Body of pancreas (tissue), 4 donors: ENCODE data around the gene KIR2DL4. TPM values are rescaled to one million over a fixed set of nuclear protein-coding genes. Genes with fewer than 3 reads are reported as not detected.
"Not testable (repeated sequence)": the region's sequence is repeated elsewhere in the genome, so short reads cannot be mapped to it uniquely, and the experiment has no call there.

ENCODE experiments used
- ATAC-seq: fragments of 150-250 bp; one replicate; pipeline ENCODE4 v1.9.1; 2016
- DNase-seq, 4 donors: peaks; one replicate each; pipeline ENCODE4 v3.0.0-alpha.2; 2019
- H3K27ac ChIP-seq, 4 donors: fragments of 200-600 bp; sonication (generic); 1 replicate in 3 of 4; 2 replicates in 1 of 4; pipeline versions ENCODE4 v1.5.1 to v1.6.1; 2016 to 2019; ENCODE audit warnings: mild to moderate bottlenecking in 1 of 4, mixed read lengths in 1 of 4, moderate library complexity in 1 of 4
- H3K27me3 ChIP-seq, 2 donors: fragments of 200-600 bp; sonication (generic); one replicate each; pipeline ENCODE4 v1.6.0; 2016; ENCODE audit warnings: mild to moderate bottlenecking in 1 of 2
- H3K36me3 ChIP-seq, 2 donors: fragments of 200-600 bp; sonication (generic); replicated peaks in 1 of 2; 2 replicates each; pipeline ENCODE4 v1.5.1; 2016; ENCODE audit warnings: low read depth in 2 of 2; ENCODE audit not compliant: insufficient read depth in 1 of 2
- H3K4me1 ChIP-seq: fragments of 200-600 bp; sonication (generic); one replicate; pipeline ENCODE4 v1.6.0; 2016
- H3K4me3 ChIP-seq, 2 donors: fragments of 200-600 bp; sonication (generic); 1 replicate in 1 of 2; 2 replicates in 1 of 2; pipeline ENCODE4 v1.5.1; 2016 to 2019
- H3K9me3 ChIP-seq, 3 donors: fragments of 200-600 bp; sonication (generic); 1 replicate in 2 of 3; 2 replicates in 1 of 3; pipeline ENCODE4 v1.5.1; 2016
- CTCF ChIP-seq, 7 experiments: fragments of 450-650 bp in 4 of 7; fragments of 200-600 bp in 3 of 7; sonication (generic) in 3 of 7; IDR thresholded peaks; one replicate each; pipeline ENCODE4 v1.5.1; 2016 to 2019; ENCODE audit warnings: antibody characterized with exemption in 7 of 7
- POLR2A ChIP-seq, 3 donors: fragments of 450-650 bp; IDR thresholded peaks; one replicate each; pipeline ENCODE4 v1.6.1; 2016; ENCODE audit warnings: antibody characterized with exemption in 3 of 3, mild to moderate bottlenecking in 2 of 3
- WGBS, 2 donors: methylation state at CpG; one replicate each; pipeline ENCODE4 v1.1.5; 2017; 5-methylcytosine and 5-hydroxymethylcytosine counted together
- intact Hi-C: fragments of 100-400 bp; cut with DNase I; formaldehyde crosslinking; loops from one replicate; pipeline ENCODE4 v1.15.1; 2023
- total RNA-seq, 2 donors: library from RNA; depleted of rRNA; stranded (reverse); fragments of >200 nt; gene quantifications; one replicate each; pipeline ENCODE4 v1.1.0, GENCODE V29; 2016

The KIR2DL4 gene
- total RNA-seq, 2 donors from 2014 or later = not detected

DNA sequence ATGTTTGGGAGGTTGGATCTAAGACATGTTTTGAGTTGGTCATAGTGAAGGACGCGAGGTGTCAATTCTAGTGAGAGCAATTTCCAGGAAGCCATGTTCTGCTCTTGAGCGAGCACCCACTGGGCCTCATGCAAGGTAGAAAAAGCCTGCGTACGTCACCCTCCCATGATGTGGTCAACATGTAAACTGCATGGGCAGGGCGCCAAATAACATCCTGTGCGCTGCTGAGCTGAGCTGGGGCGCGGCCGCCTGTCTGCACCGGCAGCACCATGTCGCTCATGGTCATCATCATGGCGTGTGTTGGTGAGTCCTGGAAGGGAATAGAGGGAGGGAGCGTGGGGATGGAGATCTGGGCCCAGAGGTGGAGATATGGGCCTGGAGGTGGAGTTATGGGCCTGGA, 29.1 kb downstream of the KIR2DL4 start, which contains the start of gene KIR2DS4:
Gene KIR2DS4 (plus strand): TSS at position 181 of the 400 bp plus-strand sequence.
- H3K36me3 ChIP-seq, H3K4me1 ChIP-seq, intact Hi-C loops, DNase-seq, H3K27me3 ChIP-seq, H3K4me3 ChIP-seq, ATAC-seq, H3K27ac ChIP-seq, H3K9me3 ChIP-seq: not testable (repeated sequence)
- WGBS, 2 donors = 79 to 84% methylated on average over 10 to 11 of the region's 14 CpGs

GRCh38 chr19:54835126-54835525, 31.7 kb downstream of the KIR2DL4 start:
- H3K4me3 ChIP-seq, H3K9me3 ChIP-seq, ATAC-seq, intact Hi-C loops, H3K27me3 ChIP-seq, H3K27ac ChIP-seq, H3K4me1 ChIP-seq, H3K36me3 ChIP-seq, DNase-seq: not testable (repeated sequence)
- WGBS, 2 donors = 54% methylated on average over 5 of the region's 5 CpGs; no CpG with 5 or more reads in 1 of the 2 donors

GRCh38 chr19:54837522-54837921, 34.1 kb downstream of the KIR2DL4 start:
- intact Hi-C loops, ATAC-seq: not testable (repeated sequence)
- 20 to 38% methylated on average over 1 to 2 of the region's 2 CpGs for WGBS, 2 donors

GRCh38 chr19:54843171-54843570, 39.8 kb downstream of the KIR2DL4 start:
- H3K27ac ChIP-seq, DNase-seq, H3K9me3 ChIP-seq, H3K27me3 ChIP-seq, intact Hi-C loops, H3K4me1 ChIP-seq, H3K36me3 ChIP-seq, H3K4me3 ChIP-seq, ATAC-seq: not testable (repeated sequence)
- WGBS, 2 donors = 49 to 54% methylated on average over 8 of the region's 8 CpGs

More at GRCh38 chr19:54837522-54837921, 34.1 kb downstream of the KIR2DL4 start:
- not testable (repeated sequence) for DNase-seq, H3K9me3 ChIP-seq, H3K27me3 ChIP-seq, H3K4me1 ChIP-seq, H3K4me3 ChIP-seq, H3K27ac ChIP-seq, H3K36me3 ChIP-seq

- not testable (repeated sequence) for H3K36me3 ChIP-seq, H3K4me1 ChIP-seq, H3K4me3 ChIP-seq, H3K27me3 ChIP-seq, H3K27ac ChIP-seq, H3K9me3 ChIP-seq, ATAC-seq, DNase-seq
- intact Hi-C loops = loop anchor here (10.0 kb wide), 1 partner anchor 75 kb away; no protein-coding TSS in a partner anchor
- 80 to 82% methylated on average over 16 of the region's 16 CpGs for WGBS, 2 donors
Observed at GRCh38 chr19:54850061-54850640, 46.7 kb downstream of the KIR2DL4 start, which contains the start of gene KIR3DL2. Gene KIR3DL2 (plus strand): TSS chr19:54850443. CDS start chr19:54850476, 33 bp downstream.

- Histone ChIP-seq H3K36me3 (no peaks in the 10 kb centered on the region), H3K9me3 (no peaks in the 10 kb centered on the region), H3K4me1 (no peaks in the 10 kb centered on the region), H3K4me3 (no peak overlapping the region), H3K27me3 (no peaks in the 10 kb centered on the region), H3K27ac (no peak overlapping the region)
- no peak for DNase-seq
- no peak for ATAC-seq
- TF ChIP-seq POLR2A (IDR thresholded peaks at IDR 0.05) (no peak), CTCF (IDR thresholded peaks at IDR 0.05) (no peak)
- 38 to 56% methylated on average over 1 to 2 of the region's 2 CpGs for WGBS, 2 donors
- intact Hi-C loops = loop anchor here (10.0 kb wide), 1 partner anchor 76 kb away; no protein-coding TSS in a partner anchor
Observed at GRCh38 chr19:54850930-54851329, 47.5 kb downstream of the KIR2DL4 start.

- H3K9me3 ChIP-seq = no peaks in the 10 kb centered on the region
- intact Hi-C loops = loop anchor here (10.0 kb wide), 1 partner anchor 77 kb away; no protein-coding TSS in a partner anchor
- 61 to 70% methylated on average over 7 of the region's 7 CpGs for WGBS, 2 donors
- no peaks in the 10 kb centered on the region for H3K4me1 ChIP-seq
- DNase-seq (no peak), ATAC-seq (no peak)
- TF ChIP-seq POLR2A (IDR thresholded peaks at IDR 0.05) = no peak
- TF ChIP-seq CTCF (IDR thresholded peaks at IDR 0.05) = no peak
- no peak overlapping the region for H3K27ac ChIP-seq
- no peaks in the 10 kb centered on the region for H3K36me3 ChIP-seq
- no peaks in the 10 kb centered on the region for H3K27me3 ChIP-seq
- H3K4me3 ChIP-seq = no peak overlapping the region
Observed at GRCh38 chr19:54851353-54851752, 47.9 kb downstream of the KIR2DL4 start.

GRCh38 chr19:54855241-54855640, 51.8 kb downstream of the KIR2DL4 start:
- not testable (repeated sequence) for H3K27ac ChIP-seq, H3K4me1 ChIP-seq, ATAC-seq, H3K9me3 ChIP-seq, H3K36me3 ChIP-seq, H3K4me3 ChIP-seq, DNase-seq, H3K27me3 ChIP-seq
- intact Hi-C loops = loop anchor here (10.0 kb wide), 1 partner anchor 80 kb away; no protein-coding TSS in a partner anchor
- WGBS, 2 donors = 20 to 38% methylated on average over 1 of the region's 1 CpG

- intact Hi-C loops = loop anchor here (10.0 kb wide), 1 partner anchor 84 kb away; no protein-coding TSS in a partner anchor
- H3K27me3 ChIP-seq, H3K27ac ChIP-seq, H3K9me3 ChIP-seq, H3K4me3 ChIP-seq, H3K36me3 ChIP-seq, ATAC-seq, H3K4me1 ChIP-seq, DNase-seq: not testable (repeated sequence)
- WGBS, 2 donors = 27 to 78% methylated on average over 3 of the region's 3 CpGs
Observed at GRCh38 chr19:54858476-54858875, 55.1 kb downstream of the KIR2DL4 start.

GRCh38 chr19:54859421-54859820, 56.0 kb downstream of the KIR2DL4 start:
- 47 to 51% methylated on average over 5 to 7 of the region's 7 CpGs for WGBS, 2 donors
- H3K36me3 ChIP-seq, H3K9me3 ChIP-seq, DNase-seq, H3K4me1 ChIP-seq, H3K27ac ChIP-seq, H3K27me3 ChIP-seq, ATAC-seq, H3K4me3 ChIP-seq: not testable (repeated sequence)
- intact Hi-C loops = loop anchor here (10.0 kb wide), 1 partner anchor 85 kb away; no protein-coding TSS in a partner anchor
